GM23248 (cell line): ENCODE results near the gene BNIP5.

Source experiments
- EZH2 ChIP-seq: fragments of 200-600 bp; sonication (generic); IDR thresholded peaks from 2 replicates; pipeline ENCODE4 v1.6.1; 2018; ENCODE audit warnings: antibody characterized with exemption, mild to moderate bottlenecking; ENCODE audit not compliant: insufficient read depth, poor library complexity, severe bottlenecking
- EZH2phosphoT487 ChIP-seq: fragments of 200-600 bp; sonication (generic); IDR thresholded peaks from 2 replicates; pipeline ENCODE4 v1.6.1; 2018; ENCODE audit warnings: antibody characterized with exemption, moderate library complexity, mild to moderate bottlenecking, low read depth; ENCODE audit not compliant: insufficient read depth

GRCh38 chr6:36375644-36376155, 39.0 kb upstream of the BNIP5 start:
- TF ChIP-seq EZH2 (no peak), EZH2phosphoT487 (no peak)
